Measurements from ENCODE around the gene PGC. TPM values are rescaled to one million over a fixed set of nuclear protein-coding genes. Genes with fewer than 3 reads are reported as not detected.

PGC gene
- total RNA-seq, 2 donors from 2014 or later, result not detected

GRCh38 chr6:41724586-41725501, 22.4 kb downstream of the PGC start:
- no peak for DNase-seq (ENCODE audit: low spot score)
- ATAC-seq, result no peak
- Mint-ChIP-seq H3K36me3 (no peaks in the 10 kb centered on the region), H3K4me3 (peak overlapping the region; percentile 32), H3K27me3 (no peaks in the 10 kb centered on the region), H3K27ac (peak overlapping the region; percentile 50 to 95), H3K9me3 (no peaks in the 10 kb centered on the region), H3K4me1 (ENCODE audit: low read depth in 2 of 2) (peaks cover 65 to 74% of the 10 kb centered on the region in 2 donors)

- DNase-seq (ENCODE audit: low spot score) (no peak), ATAC-seq (no peak)
- Mint-ChIP-seq H3K4me1 (ENCODE audit: low read depth in 2 of 2) (peaks cover 65 to 72% of the 10 kb centered on the region in 2 donors), H3K27me3 (no peaks in the 10 kb centered on the region), H3K36me3 (no peaks in the 10 kb centered on the region), H3K27ac (peak overlapping the region; percentile 84 to 95), H3K4me3 (peak overlapping the region; percentile 78), H3K9me3 (no peaks in the 10 kb centered on the region)
These were observed 23.0 kb downstream of the PGC start for GRCh38 chr6:41724228-41724580.

GRCh38 chr6:41723530-41724227, 23.5 kb downstream of the PGC start:
- no peaks in the 10 kb centered on the region for H3K9me3 Mint-ChIP-seq
- peak overlapping the region; percentile 84 to 95 for H3K27ac Mint-ChIP-seq
- ATAC-seq (peak; percentile 92 to 97), DNase-seq (ENCODE audit: low spot score) (peak; percentile 92)
- H3K4me3 Mint-ChIP-seq, result peak overlapping the region; percentile 78
- no peaks in the 10 kb centered on the region for H3K36me3 Mint-ChIP-seq
- no peaks in the 10 kb centered on the region for H3K27me3 Mint-ChIP-seq
- H3K4me1 Mint-ChIP-seq (ENCODE audit: low read depth in 2 of 2), result peaks cover 60 to 67% of the 10 kb centered on the region in 2 donors

- Mint-ChIP-seq H3K4me1 (ENCODE audit: low read depth in 2 of 2) (peaks cover 54 to 61% of the 10 kb centered on the region in 2 donors), H3K36me3 (no peaks in the 10 kb centered on the region), H3K4me3 (peak overlapping the region; percentile 78), H3K27ac (peak overlapping the region; percentile 84 to 95), H3K27me3 (no peaks in the 10 kb centered on the region), H3K9me3 (no peaks in the 10 kb centered on the region)
- DNase-seq (ENCODE audit: low spot score), result no peak
- no peak for ATAC-seq
These were observed 24.1 kb downstream of the PGC start for GRCh38 chr6:41722969-41723529.

- H3K4me1 Mint-ChIP-seq (ENCODE audit: low read depth in 2 of 2), result peaks cover 58 to 63% of the 10 kb centered on the region in 2 donors
- H3K27me3 Mint-ChIP-seq, result no peaks in the 10 kb centered on the region
These were observed 25.8 kb downstream of the PGC start for GRCh38 chr6:41721414-41721813.

GRCh38 chr6:41720783-41721182, 26.4 kb downstream of the PGC start:
- Mint-ChIP-seq H3K4me3 (no peak overlapping the region), H3K27me3 (no peaks in the 10 kb centered on the region), H3K4me1 (ENCODE audit: low read depth in 2 of 2) (peaks cover 64 to 66% of the 10 kb centered on the region in 2 donors), H3K27ac (peak overlapping the region; percentile 36 to 82), H3K9me3 (no peaks in the 10 kb centered on the region), H3K36me3 (no peaks in the 10 kb centered on the region)
- DNase-seq (ENCODE audit: low spot score) (no peak), ATAC-seq (no peak)

More at GRCh38 chr6:41721414-41721813, 25.8 kb downstream of the PGC start:
- DNase-seq (ENCODE audit: low spot score) (no peak), ATAC-seq (no peak)
- no peaks in the 10 kb centered on the region for H3K36me3 Mint-ChIP-seq
- H3K4me3 Mint-ChIP-seq, result no peak overlapping the region
- peak overlapping the region; percentile 36 to 82 for H3K27ac Mint-ChIP-seq
- no peaks in the 10 kb centered on the region for H3K9me3 Mint-ChIP-seq

GRCh38 chr6:41720262-41720620, 27.0 kb downstream of the PGC start:
- ATAC-seq, result no peak
- H3K4me3 Mint-ChIP-seq, result no peak overlapping the region
- no peaks in the 10 kb centered on the region for H3K9me3 Mint-ChIP-seq
- no peaks in the 10 kb centered on the region for H3K36me3 Mint-ChIP-seq
- H3K27ac Mint-ChIP-seq, result peak overlapping the region; percentile 55 to 82
- DNase-seq (ENCODE audit: low spot score), result no peak
- H3K4me1 Mint-ChIP-seq (ENCODE audit: low read depth in 2 of 2), result peaks cover 62 to 64% of the 10 kb centered on the region in 2 donors
- no peaks in the 10 kb centered on the region for H3K27me3 Mint-ChIP-seq

- Mint-ChIP-seq H3K9me3 (no peaks in the 10 kb centered on the region), H3K27ac (peak overlapping the region; percentile 55 to 82), H3K36me3 (no peaks in the 10 kb centered on the region)
These were observed 27.5 kb downstream of the PGC start for GRCh38 chr6:41719436-41720261.

GRCh38 chr6:41718828-41719227, 28.4 kb downstream of the PGC start:
- H3K27me3 Mint-ChIP-seq, result no peaks in the 10 kb centered on the region
- ATAC-seq (no peak), DNase-seq (ENCODE audit: low spot score) (no peak)
- no peaks in the 10 kb centered on the region for H3K9me3 Mint-ChIP-seq
- H3K27ac Mint-ChIP-seq, result no peak overlapping the region
- H3K36me3 Mint-ChIP-seq, result no peaks in the 10 kb centered on the region
- peaks cover 62 to 64% of the 10 kb centered on the region in 2 donors for H3K4me1 Mint-ChIP-seq (ENCODE audit: low read depth in 2 of 2)
- no peak overlapping the region for H3K4me3 Mint-ChIP-seq

More at GRCh38 chr6:41719436-41720261, 27.5 kb downstream of the PGC start:
- DNase-seq (ENCODE audit: low spot score), result no peak
- no peak overlapping the region for H3K4me3 Mint-ChIP-seq
- H3K4me1 Mint-ChIP-seq (ENCODE audit: low read depth in 2 of 2), result peaks cover 62 to 63% of the 10 kb centered on the region in 2 donors
- no peaks in the 10 kb centered on the region for H3K27me3 Mint-ChIP-seq
- ATAC-seq, result no peak

GRCh38 chr6:41717392-41717736, 29.8 kb downstream of the PGC start:
- Mint-ChIP-seq H3K4me1 (ENCODE audit: low read depth in 2 of 2) (peaks cover 55 to 57% of the 10 kb centered on the region in 2 donors), H3K36me3 (no peaks in the 10 kb centered on the region), H3K9me3 (no peaks in the 10 kb centered on the region), H3K27ac (peak overlapping the region; percentile 47 to 61), H3K27me3 (no peaks in the 10 kb centered on the region), H3K4me3 (no peak overlapping the region)
- ATAC-seq, result no peak
- no peak for DNase-seq (ENCODE audit: low spot score)

GRCh38 chr6:41716516-41717391, 30.4 kb downstream of the PGC start:
- Mint-ChIP-seq H3K9me3 (no peaks in the 10 kb centered on the region), H3K4me3 (peak overlapping the region; percentile 45), H3K27ac (peak overlapping the region; percentile 47 to 61), H3K27me3 (no peaks in the 10 kb centered on the region), H3K4me1 (ENCODE audit: low read depth in 2 of 2) (peaks cover 53 to 57% of the 10 kb centered on the region in 2 donors), H3K36me3 (no peaks in the 10 kb centered on the region)
- no peak for DNase-seq (ENCODE audit: low spot score)
- no peak for ATAC-seq

- DNase-seq (ENCODE audit: low spot score) (no peak), ATAC-seq (peak; percentile 36 to 77)
- Mint-ChIP-seq H3K4me1 (ENCODE audit: low read depth in 2 of 2) (peaks cover 47 to 50% of the 10 kb centered on the region in 2 donors), H3K4me3 (peak overlapping the region; percentile 45), H3K27me3 (no peaks in the 10 kb centered on the region), H3K9me3 (no peaks in the 10 kb centered on the region), H3K36me3 (no peaks in the 10 kb centered on the region), H3K27ac (peak overlapping the region; percentile 47 to 61)
These were observed 31.2 kb downstream of the PGC start for GRCh38 chr6:41715795-41716515.

All from natural killer cell treated with Interleukin-12 subunit alpha and Interleukin-12 subunit beta and Interleukin-15 and Interleukin-18, amount 100 ng/mL, for 72 hours (primary cell).